ENCODE data around the gene CMIP.

DNA sequence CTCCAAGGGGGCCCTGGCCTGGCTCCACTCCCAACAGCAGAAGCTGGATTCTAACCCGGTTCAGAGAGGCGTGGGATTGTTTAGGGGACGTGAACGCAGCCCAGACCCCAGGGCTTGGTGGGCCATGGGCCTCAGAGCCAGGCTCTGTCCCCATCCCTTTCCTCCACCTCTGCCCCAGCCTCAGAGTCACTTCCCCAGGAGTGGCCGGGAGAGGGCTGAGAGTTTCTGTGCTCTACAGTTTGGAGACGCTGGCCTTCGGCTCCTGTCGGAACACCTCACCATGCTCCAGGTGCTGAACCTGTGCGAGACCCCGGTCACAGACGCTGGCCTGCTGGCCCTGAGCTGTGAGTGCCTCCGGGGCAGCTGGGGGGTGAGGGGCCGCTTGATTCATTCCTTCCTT, 260.7 kb downstream of the CMIP start:
- TF ChIP-seq, protein P1, sequence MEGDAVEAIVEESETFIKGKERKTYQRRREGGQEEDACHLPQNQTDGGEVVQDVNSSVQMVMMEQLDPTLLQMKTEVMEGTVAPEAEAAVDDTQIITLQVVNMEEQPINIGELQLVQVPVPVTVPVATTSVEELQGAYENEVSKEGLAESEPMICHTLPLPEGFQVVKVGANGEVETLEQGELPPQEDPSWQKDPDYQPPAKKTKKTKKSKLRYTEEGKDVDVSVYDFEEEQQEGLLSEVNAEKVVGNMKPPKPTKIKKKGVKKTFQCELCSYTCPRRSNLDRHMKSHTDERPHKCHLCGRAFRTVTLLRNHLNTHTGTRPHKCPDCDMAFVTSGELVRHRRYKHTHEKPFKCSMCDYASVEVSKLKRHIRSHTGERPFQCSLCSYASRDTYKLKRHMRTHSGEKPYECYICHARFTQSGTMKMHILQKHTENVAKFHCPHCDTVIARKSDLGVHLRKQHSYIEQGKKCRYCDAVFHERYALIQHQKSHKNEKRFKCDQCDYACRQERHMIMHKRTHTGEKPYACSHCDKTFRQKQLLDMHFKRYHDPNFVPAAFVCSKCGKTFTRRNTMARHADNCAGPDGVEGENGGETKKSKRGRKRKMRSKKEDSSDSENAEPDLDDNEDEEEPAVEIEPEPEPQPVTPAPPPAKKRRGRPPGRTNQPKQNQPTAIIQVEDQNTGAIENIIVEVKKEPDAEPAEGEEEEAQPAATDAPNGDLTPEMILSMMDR (IDR thresholded peaks at IDR 0.05): no peak
- no peak for TF ChIP-seq POLR2AphosphoS5 (IDR thresholded peaks at IDR 0.05)
- no peak for TF ChIP-seq POLR2A (IDR thresholded peaks at IDR 0.05)

Measured in prostate gland (tissue), 2 donors.